DND-41 (cell line): Measurements from ENCODE around the gene ZNF488.

Experiments used
- ATAC-seq: fragments of 200-7000 bp; cut with Tn5 transposase; 3 replicates; pipeline ENCODE4 v1.9.1; 2021; ENCODE audit warnings: low read depth; ENCODE audit not compliant: insufficient read depth
- DNase-seq: peaks from one replicate; pipeline ENCODE4 v3.0.0-alpha.2; 2020
- H2AFZ ChIP-seq: 2 replicates; pipeline ENCODE4 v1.6.0; 2012; ENCODE audit warnings: low read depth, low read length
- H3K27ac ChIP-seq: 2 replicates; pipeline ENCODE4 v1.5.1; 2012; ENCODE audit warnings: low read length, inconsistent platforms
- H3K27me3 ChIP-seq: fragments of 200-600 bp; sonication (generic); 2 replicates; pipeline ENCODE4 v1.6.0; 2012; ENCODE audit warnings: low read length, mild to moderate bottlenecking, inconsistent platforms; ENCODE audit not compliant: insufficient read depth, poor library complexity
- H3K36me3 ChIP-seq: 2 replicates; pipeline ENCODE4 v1.5.1; 2012; ENCODE audit warnings: low read length, inconsistent platforms; ENCODE audit not compliant: insufficient read depth
- H3K4me1 ChIP-seq: 2 replicates; pipeline ENCODE4 v1.5.1; 2012; ENCODE audit warnings: mild to moderate bottlenecking, low read length; ENCODE audit not compliant: insufficient read depth
- H3K4me2 ChIP-seq: 2 replicates; pipeline ENCODE4 v1.6.0; 2012; ENCODE audit warnings: mild to moderate bottlenecking, moderate library complexity, low read length, inconsistent platforms; ENCODE audit not compliant: insufficient read depth
- H3K4me3 ChIP-seq, 2 experiments: fragments of 200-600 bp in 1 of 2; shearing (Covaris generic) in 1 of 2; 2 replicates each; pipeline ENCODE4 v1.5.1; 2012 to 2016; ENCODE audit warnings: inconsistent platforms in 2 of 2, low read length in 2 of 2, mild to moderate bottlenecking in 2 of 2, low read depth in 1 of 2, moderate library complexity in 1 of 2
- H3K79me2 ChIP-seq: 2 replicates; pipeline ENCODE4 v1.6.0; 2012; ENCODE audit warnings: low read length, inconsistent platforms; ENCODE audit not compliant: insufficient read depth
- H3K9ac ChIP-seq: 2 replicates; pipeline ENCODE4 v1.6.0; 2012; ENCODE audit warnings: low read depth, mild to moderate bottlenecking, inconsistent platforms, low read length, moderate library complexity
- H3K9me3 ChIP-seq: 2 replicates; pipeline ENCODE4 v1.5.1; 2012; ENCODE audit warnings: low read length, moderate library complexity, mild to moderate bottlenecking, inconsistent platforms; ENCODE audit not compliant: insufficient read depth, severe bottlenecking
- H4K20me1 ChIP-seq: 2 replicates; pipeline ENCODE4 v1.6.0; 2012; ENCODE audit warnings: low read length; ENCODE audit not compliant: insufficient read depth
- CTCF ChIP-seq: IDR thresholded peaks from 2 replicates; pipeline ENCODE4 v1.5.1; 2012; ENCODE audit warnings: borderline replicate concordance, low read length, moderate library complexity, mild to moderate bottlenecking; ENCODE audit not compliant: poor library complexity, severe bottlenecking; ENCODE audit errors: extremely low read depth
- EZH2 ChIP-seq: IDR thresholded peaks from 3 replicates; pipeline ENCODE4 v1.6.1; 2012; ENCODE audit warnings: borderline replicate concordance, low read depth, mild to moderate bottlenecking, moderate library complexity, low read length, inconsistent platforms; ENCODE audit not compliant: severe bottlenecking

The ZNF488 gene

GRCh38 chr10:47326306-47326926 lies 57.7 kb downstream of the ZNF488 start:
- H3K9ac ChIP-seq: no peak overlapping the region
- H3K36me3 ChIP-seq: no peaks in the 10 kb centered on the region
- no peaks in the 10 kb centered on the region for H3K4me1 ChIP-seq
- no peak overlapping the region for H3K27ac ChIP-seq
- H3K9me3 ChIP-seq: no peaks in the 10 kb centered on the region
- H3K79me2 ChIP-seq: no peaks in the 10 kb centered on the region
- H3K4me2 ChIP-seq: no peak overlapping the region
- no peak for ATAC-seq
- H2AFZ ChIP-seq: no peak overlapping the region
- H3K4me3 ChIP-seq: no peak overlapping the region
- TF ChIP-seq CTCF (no peak), EZH2 (no peak)
- H4K20me1 ChIP-seq: no peaks in the 10 kb centered on the region
- DNase-seq: no peak
- H3K27me3 ChIP-seq: peaks cover 3% of the 10 kb centered on the region

- H3K9me3 ChIP-seq: no peaks in the 10 kb centered on the region
- no peaks in the 10 kb centered on the region for H3K36me3 ChIP-seq
- H3K27ac ChIP-seq: no peak overlapping the region
- H3K4me2 ChIP-seq: no peak overlapping the region
- H3K9ac ChIP-seq: no peak overlapping the region
- no peaks in the 10 kb centered on the region for H3K79me2 ChIP-seq
- ATAC-seq (no peak), DNase-seq (no peak)
- H2AFZ ChIP-seq: no peak overlapping the region
- TF ChIP-seq CTCF (no peak), EZH2 (no peak)
- no peaks in the 10 kb centered on the region for H3K4me1 ChIP-seq
- no peaks in the 10 kb centered on the region for H4K20me1 ChIP-seq
- H3K4me3 ChIP-seq: no peak overlapping the region
- H3K27me3 ChIP-seq: peaks cover 3% of the 10 kb centered on the region
Observed at GRCh38 chr10:47325303-47326291, 58.5 kb downstream of the ZNF488 start.

GRCh38 chr10:47323636-47324296 lies 60.3 kb downstream of the ZNF488 start:
- no peak for TF ChIP-seq CTCF
- no peak for TF ChIP-seq EZH2
- H3K9me3 ChIP-seq: no peaks in the 10 kb centered on the region
- no peak for ATAC-seq
- H3K9ac ChIP-seq: no peak overlapping the region
- H3K4me2 ChIP-seq: no peak overlapping the region
- no peaks in the 10 kb centered on the region for H3K36me3 ChIP-seq
- H3K27ac ChIP-seq: no peak overlapping the region
- no peak overlapping the region for H2AFZ ChIP-seq
- no peaks in the 10 kb centered on the region for H3K79me2 ChIP-seq
- H3K4me1 ChIP-seq: no peaks in the 10 kb centered on the region
- H4K20me1 ChIP-seq: no peaks in the 10 kb centered on the region
- DNase-seq: no peak
- no peak overlapping the region for H3K4me3 ChIP-seq
- peaks cover 3% of the 10 kb centered on the region for H3K27me3 ChIP-seq
